HepG2 (cell line): Measurements from ENCODE around the gene IRAK4. TPM values are rescaled to one million over a fixed set of nuclear protein-coding genes. Genes with fewer than 3 reads are reported as not detected.

ENCODE experiments used
- ASH2L ChIP-seq: fragments of 300-600, 200-600 bp; sonication (generic); IDR thresholded peaks from 2 replicates; pipeline ENCODE4 v1.7.0; 2017; ENCODE audit warnings: low read depth, mild to moderate bottlenecking, moderate library complexity, mixed read lengths, low read length; ENCODE audit not compliant: insufficient read length
- DMAP1 ChIP-seq: IDR thresholded peaks from 2 replicates; pipeline ENCODE4 v1.6.1; 2016
- FLYWCH1 ChIP-seq: sonication (generic); formaldehyde crosslinking; IDR thresholded peaks from 2 replicates; pipeline ENCODE4 v1.8.1; 2023; ENCODE audit warnings: mild to moderate bottlenecking, missing genetic modification reagents
- HNRNPLL ChIP-seq: fragments of 200-400 bp; formaldehyde crosslinking; IDR thresholded peaks from 2 replicates; pipeline ENCODE4 v1.6.1; 2017; ENCODE audit warnings: mild to moderate bottlenecking, low read depth, low read length; ENCODE audit not compliant: poor library complexity, severe bottlenecking
- MAFG ChIP-seq: sonication (generic); formaldehyde crosslinking; IDR thresholded peaks from 2 replicates; pipeline ENCODE4 v1.5.1; 2020; ENCODE audit warnings: mild to moderate bottlenecking, missing genetic modification reagents
- MED8 ChIP-seq: sonication (generic); formaldehyde crosslinking; IDR thresholded peaks from 2 replicates; pipeline ENCODE4 v1.8.1; 2023; ENCODE audit warnings: mild to moderate bottlenecking, missing genetic modification reagents; ENCODE audit not compliant: insufficient replicate concordance
- MYC ChIP-seq: sonication (generic); formaldehyde crosslinking; IDR thresholded peaks from 2 replicates; pipeline ENCODE4 v1.9.0; 2021; ENCODE audit warnings: missing genetic modification reagents, borderline replicate concordance
- PAX8 ChIP-seq: sonication (generic); formaldehyde crosslinking; IDR thresholded peaks from 2 replicates; pipeline ENCODE4 v1.8.0; 2022; ENCODE audit warnings: mild to moderate bottlenecking, missing genetic modification reagents, borderline replicate concordance
- RARG ChIP-seq: sonication (generic); formaldehyde crosslinking; IDR thresholded peaks from 2 replicates; pipeline ENCODE4 v1.4.0; 2020; ENCODE audit warnings: low read depth, mild to moderate bottlenecking, missing genetic modification reagents
- THAP11 ChIP-seq: IDR thresholded peaks from 2 replicates; pipeline ENCODE4 v1.6.1; 2016; ENCODE audit warnings: missing biosample characterization, missing genetic modification reagents
- XRCC5 ChIP-seq: fragments of 200-400 bp; formaldehyde crosslinking; optimal IDR thresholded peaks from 2 replicates; pipeline ENCODE3; 2017; ENCODE audit warnings: mild to moderate bottlenecking, low read length
- ZBTB40 ChIP-seq, 2 experiments: fragments of 450-650 bp in 1 of 2; sonication (generic) in 1 of 2; formaldehyde crosslinking in 1 of 2; IDR thresholded peaks; 2 replicates each; pipeline versions ENCODE4 v1.6.1 to v1.8.0; 2016 to 2022; ENCODE audit warnings: antibody characterized with exemption in 1 of 2, mild to moderate bottlenecking in 1 of 2, missing genetic modification reagents in 1 of 2
- ZFX ChIP-seq: sonication (generic); formaldehyde crosslinking; IDR thresholded peaks from 2 replicates; pipeline ENCODE4 v1.4.0; 2020; ENCODE audit warnings: mild to moderate bottlenecking, low read depth, missing genetic modification reagents, moderate library complexity
- ZNF224 ChIP-seq: sonication (generic); formaldehyde crosslinking; IDR thresholded peaks from 2 replicates; pipeline ENCODE4 v1.5.0; 2020; ENCODE audit warnings: mild to moderate bottlenecking, missing genetic modification reagents
- ZNF558 ChIP-seq: sonication (generic); formaldehyde crosslinking; IDR thresholded peaks from 2 replicates; pipeline ENCODE4 v1.9.0; 2022; ENCODE audit warnings: mild to moderate bottlenecking, missing genetic modification reagents, borderline replicate concordance
- ZNF687 ChIP-seq: sonication (generic); formaldehyde crosslinking; IDR thresholded peaks from 2 replicates; pipeline ENCODE4 v1.5.1; 2020; ENCODE audit warnings: mild to moderate bottlenecking, missing genetic modification reagents, moderate library complexity
- ZNF746 ChIP-seq: sonication (generic); formaldehyde crosslinking; IDR thresholded peaks from 2 replicates; pipeline ENCODE4 v1.8.0; 2022; ENCODE audit warnings: mild to moderate bottlenecking, missing genetic modification reagents
- polyA plus RNA-seq, 8 experiments: library from polyadenylated mRNA; depleted of rRNA in 3 of 8; stranded (reverse) in 7 of 8; unstranded in 1 of 8; fragments of >200 nt; fragmentation: Illumina TruSeq in 4 of 8; extraction: Trizol in 4 of 8; gene quantifications; 2 replicates each; pipeline versions ENCODE4 v1.2.1 to v1.2.3, GENCODE V29; 2011 to 2016; ENCODE audit warnings: low read depth in 4 of 8, missing spikeins in 1 of 8, mixed read lengths in 1 of 8; ENCODE audit not compliant: insufficient read depth in 1 of 8
- total RNA-seq, 5 experiments: library from RNA; depleted of rRNA; stranded (reverse); fragments of >200 nt; fragmentation: Illumina TruSeq; extraction: Trizol; gene quantifications; 2 replicates each; pipeline ENCODE4 v1.2.3, GENCODE V29; 2016; ENCODE audit warnings: low read depth in 1 of 5

The IRAK4 gene
- total and polyA plus RNA-seq, 2 of the 13 experiments (the other 11 are each of a cell fraction or from before 2014, with no cell fraction given) = 6.6 to 7.1 TPM

- TF ChIP-seq ZBTB40 (IDR thresholded peaks at IDR 0.05) (no peak), ZBTB40 (CRISPR knock-in tag; IDR thresholded peaks at IDR 0.05) (no peak), MED8 (CRISPR knock-in tag) (no peak), ZNF687 (CRISPR knock-in tag) (no peak; the same call in 1 of the 2 replicates), ZNF746 (no peak), ZNF224 (CRISPR knock-in tag) (no peak), RARG (CRISPR knock-in tag) (no peak), ZFX (CRISPR knock-in tag) (peak; percentile 59; the same call in 1 of the 2 replicates), HNRNPLL (no peak), DMAP1 (CRISPR knock-in tag) (0 out of 2 replicates have a peak, but pooled peaks have one; percentile 32), MAFG (CRISPR knock-in tag) (no peak), FLYWCH1 (CRISPR knock-in tag) (no peak), THAP11 (no peak), ASH2L (no peak), MYC (CRISPR knock-in tag) (peak; percentile 62), XRCC5 (no peak), PAX8 (CRISPR knock-in tag) (no peak), ZNF558 (CRISPR knock-in tag) (no peak)
Measured at GRCh38 chr12:43758247-43758727, 464 bp upstream of the IRAK4 start (continued).
